Muscle layer of colon (tissue), 2 donors: ENCODE data around the gene ACSS1.

Experiments
- H3K27ac ChIP-seq: one replicate; pipeline ENCODE4 v1.7.0; 2013; ENCODE audit warnings: low read depth, mild to moderate bottlenecking, low read length, moderate library complexity
- H3K27me3 ChIP-seq, 2 donors: one replicate each; pipeline ENCODE4 v1.7.0; 2013; ENCODE audit warnings: low read length in 2 of 2, mild to moderate bottlenecking in 2 of 2; ENCODE audit not compliant: insufficient read depth in 2 of 2, control insufficient read depth in 1 of 2
- H3K36me3 ChIP-seq: one replicate; pipeline ENCODE4 v1.7.0; 2013; ENCODE audit warnings: mild to moderate bottlenecking, low read length; ENCODE audit not compliant: insufficient read depth
- H3K4me1 ChIP-seq: one replicate; pipeline ENCODE4 v1.7.0; 2013; ENCODE audit warnings: mild to moderate bottlenecking, low read length; ENCODE audit not compliant: insufficient read depth
- H3K4me3 ChIP-seq, 2 donors: one replicate each; pipeline ENCODE4 v1.7.0; 2013; ENCODE audit warnings: low read length in 2 of 2, low read depth in 1 of 2, mild to moderate bottlenecking in 1 of 2, moderate library complexity in 1 of 2
- H3K9ac ChIP-seq: one replicate; pipeline ENCODE4 v1.7.0; 2013; ENCODE audit warnings: low read length
- H3K9me3 ChIP-seq: one replicate; pipeline ENCODE4 v1.7.0; 2013; ENCODE audit warnings: mild to moderate bottlenecking, low read length
- donor health status: abdominal sarcoma.
- donor health status: Adenocarcinoma of cecum.

ACSS1 gene

DNA sequence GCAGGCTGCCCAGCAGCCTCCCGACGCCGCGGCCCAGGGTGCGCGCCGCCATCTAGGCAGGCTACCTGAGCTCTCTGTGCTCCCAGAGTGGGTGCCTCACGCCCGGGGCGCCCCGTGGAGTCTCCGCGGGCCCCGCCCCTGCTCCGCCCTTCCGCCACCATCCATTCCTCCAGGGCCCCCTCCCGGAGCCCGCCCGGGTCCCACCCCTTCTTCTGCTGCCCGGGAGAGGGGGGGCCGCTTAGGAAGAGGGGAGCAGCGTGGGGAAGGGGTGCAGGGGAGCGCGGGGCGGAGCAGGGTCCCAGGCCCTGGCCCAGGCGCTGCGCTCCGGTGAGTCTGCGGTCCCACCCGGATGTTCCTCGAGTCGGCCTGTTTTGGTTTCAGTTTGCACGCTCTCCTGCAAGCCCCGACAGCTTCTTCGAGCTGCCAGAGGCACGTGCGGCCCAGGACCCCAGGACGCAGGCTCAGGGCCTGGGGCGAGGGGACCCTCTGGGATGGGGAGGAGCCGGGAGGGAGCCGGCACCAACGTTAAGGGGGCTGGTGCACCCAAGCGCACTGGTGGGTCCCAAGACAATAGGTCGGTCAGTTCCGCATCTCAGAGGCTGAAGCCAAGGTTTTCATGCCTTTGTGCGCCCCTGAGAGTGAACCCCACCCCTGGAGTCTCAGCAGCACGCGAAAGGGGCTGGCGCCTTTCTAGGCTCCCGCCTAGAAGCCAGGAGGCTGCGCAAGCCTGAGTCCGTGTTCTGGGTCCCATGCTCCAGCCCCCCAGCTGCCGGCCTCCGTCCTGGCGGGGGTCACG, at the start of gene ACSS1:
ACSS1 (minus strand) TSS at position 89 of the 796 bp plus-strand sequence; CDS start at position 52, 37 bp downstream.
- Histone ChIP-seq H3K4me3 (peak within 1 kb of the TSS; percentile 80 to 89), H3K4me1 (peaks cover 47% of the 10 kb centered on the region), H3K27ac (peak within 1 kb of the TSS; percentile 94), H3K27me3 (no peaks in the 10 kb centered on the region), H3K9ac (peak within 1 kb of the TSS; percentile 52), H3K9me3 (no peaks in the 10 kb centered on the region), H3K36me3 (no peaks in the 10 kb centered on the region)

DNA sequence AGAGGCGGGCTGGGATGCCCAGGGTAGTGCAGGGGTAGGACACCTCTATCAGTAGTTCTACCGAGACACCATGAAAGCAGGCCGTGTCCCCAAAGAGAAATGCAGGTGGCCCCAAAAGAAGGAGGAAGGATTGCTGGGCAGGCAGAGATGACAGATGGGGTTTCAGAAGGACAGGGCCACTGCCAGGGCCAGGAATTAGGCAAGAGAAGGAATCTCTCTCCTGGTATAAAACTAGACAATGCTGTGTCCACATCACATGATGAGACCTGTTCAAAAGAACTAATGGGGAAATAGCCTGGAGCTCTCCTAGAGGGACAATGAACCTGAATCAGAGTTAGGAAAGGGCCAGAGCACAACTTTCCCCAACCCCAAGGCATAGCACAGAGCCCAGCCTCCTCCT, 45.6 kb upstream of the ACSS1 start:
- no peaks in the 10 kb centered on the region for H3K27me3 ChIP-seq
- H3K27ac ChIP-seq: no peak overlapping the region
- H3K9ac ChIP-seq: no peak overlapping the region
- H3K4me3 ChIP-seq: no peak overlapping the region
- no peaks in the 10 kb centered on the region for H3K4me1 ChIP-seq
- no peaks in the 10 kb centered on the region for H3K9me3 ChIP-seq
- no peaks in the 10 kb centered on the region for H3K36me3 ChIP-seq

DNA sequence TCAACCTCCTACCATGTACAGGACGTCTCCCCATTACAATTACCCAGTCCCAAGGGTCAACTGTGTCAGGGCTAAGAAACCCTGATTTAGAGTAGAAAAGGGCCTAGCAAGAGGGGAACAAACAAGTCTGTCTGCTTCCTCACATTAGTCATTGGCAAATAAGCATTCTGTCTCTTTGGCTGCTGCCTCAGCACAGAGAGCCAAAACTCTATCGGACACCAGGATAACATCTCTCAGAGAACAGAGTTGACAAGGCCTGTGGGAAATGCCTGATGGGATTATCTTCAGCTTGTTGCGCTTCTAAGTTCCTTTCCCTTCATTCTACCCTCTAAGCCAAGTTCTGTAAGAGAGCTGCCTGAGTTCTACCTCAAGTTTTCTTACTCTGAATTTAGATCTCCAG, 43.0 kb upstream of the ACSS1 start:
- Histone ChIP-seq H3K27me3 (no peaks in the 10 kb centered on the region), H3K9ac (no peak overlapping the region), H3K4me1 (no peaks in the 10 kb centered on the region), H3K4me3 (no peak overlapping the region), H3K9me3 (no peaks in the 10 kb centered on the region), H3K36me3 (no peaks in the 10 kb centered on the region), H3K27ac (no peak overlapping the region)

DNA sequence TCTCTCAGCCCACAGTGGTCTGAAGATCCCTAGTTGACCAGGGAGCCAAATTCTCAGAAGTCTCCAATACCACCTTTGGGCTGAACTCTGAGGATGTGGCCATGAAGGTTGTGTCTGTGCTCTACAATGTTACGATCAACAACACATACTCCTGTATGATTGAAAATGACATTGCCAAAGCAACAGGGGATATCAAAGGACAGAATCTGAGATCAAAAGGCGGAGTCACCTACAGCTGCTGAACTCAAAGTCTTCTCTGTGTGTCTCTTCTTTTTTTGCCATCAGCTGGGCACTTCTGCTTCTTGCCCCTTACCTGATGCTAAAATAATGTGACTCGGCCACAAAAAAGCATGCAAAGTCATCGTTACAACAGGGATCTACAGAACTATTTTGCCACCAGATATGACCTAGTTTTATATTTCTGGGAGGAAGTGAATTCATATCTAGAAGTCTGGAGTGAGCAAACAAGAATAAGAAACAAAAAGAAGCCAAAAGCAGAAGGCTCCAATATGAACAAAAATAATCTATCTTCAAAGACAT, 41.7 kb upstream of the ACSS1 start:
- Histone ChIP-seq H3K9me3 (no peaks in the 10 kb centered on the region), H3K27ac (no peak overlapping the region), H3K9ac (no peak overlapping the region), H3K36me3 (no peaks in the 10 kb centered on the region), H3K4me3 (no peak overlapping the region), H3K4me1 (no peaks in the 10 kb centered on the region), H3K27me3 (no peaks in the 10 kb centered on the region)

DNA sequence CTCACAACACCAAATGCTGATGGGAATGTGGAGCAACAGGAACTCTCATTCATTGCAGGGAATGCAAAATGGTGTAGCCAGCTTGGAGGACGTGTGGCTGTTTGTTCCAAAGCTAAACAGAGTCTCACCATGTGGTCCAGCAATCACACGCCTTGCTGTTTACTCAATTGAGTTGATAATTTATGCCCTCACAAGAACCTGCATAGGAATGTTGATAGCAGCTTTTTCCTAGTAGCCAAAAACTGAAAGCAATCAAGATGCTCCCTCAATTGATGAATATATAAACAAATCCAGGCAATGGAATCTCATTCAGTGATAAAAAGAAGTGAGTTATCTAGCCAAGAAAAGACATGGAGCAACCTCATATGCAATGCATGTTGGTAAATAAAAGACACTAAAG, 39.6 kb upstream of the ACSS1 start:
- Histone ChIP-seq H3K9me3 (no peaks in the 10 kb centered on the region), H3K36me3 (no peaks in the 10 kb centered on the region), H3K27me3 (no peaks in the 10 kb centered on the region), H3K4me1 (no peaks in the 10 kb centered on the region), H3K27ac (no peak overlapping the region), H3K9ac (no peak overlapping the region), H3K4me3 (no peak overlapping the region)

DNA sequence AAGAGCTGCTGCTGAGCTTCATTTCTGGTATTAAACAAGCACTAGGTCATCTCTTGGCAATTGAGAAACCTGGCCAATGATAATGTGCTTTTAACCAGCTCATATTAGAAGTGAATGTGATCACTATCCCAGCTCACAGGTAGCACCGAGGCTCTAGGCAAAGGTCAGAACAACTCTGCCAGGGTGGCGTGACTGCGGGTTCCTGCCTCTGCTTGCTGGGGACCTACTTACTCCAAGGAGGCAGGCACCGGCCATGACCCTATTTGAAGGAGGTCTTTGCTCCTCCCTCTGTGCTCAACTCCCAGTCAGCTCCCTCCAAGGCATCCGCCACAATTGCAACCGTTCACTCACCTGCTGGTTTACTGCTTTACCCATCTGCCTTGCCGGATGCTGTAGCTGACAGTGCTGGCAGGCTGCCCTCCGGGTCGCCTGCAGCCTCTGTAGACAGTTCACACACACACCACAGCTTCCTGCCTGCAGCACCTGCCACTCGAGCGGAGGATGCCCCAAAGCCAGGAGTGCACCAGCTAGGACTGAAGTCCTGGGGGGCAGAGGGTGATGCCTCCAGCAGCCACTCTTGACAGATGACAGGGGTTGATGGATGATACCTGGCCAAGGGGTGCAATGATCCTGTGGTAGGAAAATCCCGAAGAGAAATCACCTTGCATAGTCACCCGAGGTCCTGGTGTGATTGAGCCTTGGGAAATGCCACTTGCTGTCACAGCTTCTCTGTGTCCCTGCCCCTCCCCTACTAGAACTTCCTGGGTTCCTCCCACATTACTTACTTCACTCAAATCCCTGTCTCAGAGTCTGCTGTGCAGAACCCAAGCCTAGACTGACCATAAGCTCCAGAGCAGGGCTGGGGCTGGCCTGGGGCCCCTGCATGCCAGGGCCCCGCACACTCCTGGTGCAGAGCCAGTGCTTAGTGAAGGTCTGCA, 32.8 kb upstream of the ACSS1 start:
- Histone ChIP-seq H3K4me1 (no peaks in the 10 kb centered on the region), H3K9ac (no peak overlapping the region), H3K4me3 (no peak overlapping the region), H3K9me3 (no peaks in the 10 kb centered on the region), H3K36me3 (no peaks in the 10 kb centered on the region), H3K27ac (no peak overlapping the region), H3K27me3 (peaks cover 9 to 15% of the 10 kb centered on the region in 2 donors)

DNA sequence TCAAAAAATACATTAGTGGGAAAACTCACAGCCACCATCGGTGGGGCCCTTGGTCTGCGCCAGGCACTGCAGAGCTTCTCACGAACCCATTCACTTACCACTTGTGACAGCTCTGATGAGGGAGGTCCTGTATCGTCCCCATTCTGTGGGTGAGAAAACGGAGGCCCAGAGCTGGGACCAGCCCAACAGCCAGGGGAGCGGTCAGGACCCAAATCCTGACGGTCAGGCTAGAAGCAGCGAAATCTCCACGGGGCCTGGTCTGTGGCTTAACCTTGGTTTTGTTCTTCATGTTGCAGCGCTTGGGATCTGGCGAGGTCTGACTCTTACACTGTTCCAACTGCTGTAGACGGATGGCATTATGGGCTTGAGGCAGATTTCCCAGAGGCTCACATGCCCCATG, 31.7 kb upstream of the ACSS1 start:
- Histone ChIP-seq H3K4me3 (no peak overlapping the region), H3K27ac (no peak overlapping the region), H3K27me3 (peaks cover 19 to 25% of the 10 kb centered on the region in 2 donors), H3K9ac (no peak overlapping the region), H3K4me1 (peaks cover 2% of the 10 kb centered on the region), H3K36me3 (no peaks in the 10 kb centered on the region), H3K9me3 (no peaks in the 10 kb centered on the region)

DNA sequence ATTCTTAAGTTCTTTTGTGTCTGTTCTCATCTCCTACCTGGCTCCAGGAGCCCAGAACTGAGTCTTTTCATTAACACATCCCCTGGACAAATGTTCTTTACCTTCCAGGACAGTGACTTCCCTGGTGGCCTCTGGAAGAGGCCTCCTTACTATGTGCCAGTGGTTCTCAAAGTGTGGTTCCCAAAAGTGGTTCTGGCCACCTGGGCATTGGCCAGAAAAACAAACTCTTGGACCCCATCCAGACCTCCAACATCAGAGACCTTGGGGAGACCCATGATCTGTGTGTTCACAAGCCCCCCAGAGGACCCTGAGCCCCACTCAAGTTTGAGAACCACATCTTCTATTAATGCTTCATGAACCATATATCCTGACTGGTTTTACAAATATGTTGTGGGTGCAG, 31.2 kb upstream of the ACSS1 start:
- Histone ChIP-seq H3K4me3 (no peak overlapping the region), H3K4me1 (peaks cover 8% of the 10 kb centered on the region), H3K9ac (no peak overlapping the region), H3K27ac (no peak overlapping the region), H3K9me3 (no peaks in the 10 kb centered on the region), H3K36me3 (no peaks in the 10 kb centered on the region), H3K27me3 (peaks cover 24 to 30% of the 10 kb centered on the region in 2 donors)

DNA sequence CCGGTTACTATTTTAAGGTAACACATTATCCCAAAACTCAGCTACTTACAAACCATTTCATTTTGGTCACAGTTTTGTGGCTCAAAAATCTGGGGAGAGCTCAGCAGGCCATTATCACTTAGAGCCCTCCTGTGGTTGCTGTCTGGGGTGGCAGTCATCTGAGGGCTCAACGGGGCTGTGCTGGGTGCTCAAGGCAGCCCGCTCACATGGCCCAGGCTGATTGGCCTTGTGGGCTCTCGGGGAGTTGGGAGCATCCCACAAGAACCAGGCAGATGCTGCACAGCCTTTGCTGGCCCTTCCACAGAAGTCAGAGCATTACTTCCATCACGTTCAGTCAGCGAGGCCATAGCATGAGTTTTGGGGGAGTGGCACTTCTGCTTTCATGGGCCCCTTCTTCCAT, 30.3 kb upstream of the ACSS1 start:
- H3K4me3 ChIP-seq: no peak overlapping the region
- no peak overlapping the region for H3K27ac ChIP-seq
- H3K4me1 ChIP-seq: peaks cover 14% of the 10 kb centered on the region
- peaks cover 30 to 39% of the 10 kb centered on the region in 2 donors for H3K27me3 ChIP-seq
- H3K36me3 ChIP-seq: no peaks in the 10 kb centered on the region
- H3K9ac ChIP-seq: no peak overlapping the region
- no peaks in the 10 kb centered on the region for H3K9me3 ChIP-seq

DNA sequence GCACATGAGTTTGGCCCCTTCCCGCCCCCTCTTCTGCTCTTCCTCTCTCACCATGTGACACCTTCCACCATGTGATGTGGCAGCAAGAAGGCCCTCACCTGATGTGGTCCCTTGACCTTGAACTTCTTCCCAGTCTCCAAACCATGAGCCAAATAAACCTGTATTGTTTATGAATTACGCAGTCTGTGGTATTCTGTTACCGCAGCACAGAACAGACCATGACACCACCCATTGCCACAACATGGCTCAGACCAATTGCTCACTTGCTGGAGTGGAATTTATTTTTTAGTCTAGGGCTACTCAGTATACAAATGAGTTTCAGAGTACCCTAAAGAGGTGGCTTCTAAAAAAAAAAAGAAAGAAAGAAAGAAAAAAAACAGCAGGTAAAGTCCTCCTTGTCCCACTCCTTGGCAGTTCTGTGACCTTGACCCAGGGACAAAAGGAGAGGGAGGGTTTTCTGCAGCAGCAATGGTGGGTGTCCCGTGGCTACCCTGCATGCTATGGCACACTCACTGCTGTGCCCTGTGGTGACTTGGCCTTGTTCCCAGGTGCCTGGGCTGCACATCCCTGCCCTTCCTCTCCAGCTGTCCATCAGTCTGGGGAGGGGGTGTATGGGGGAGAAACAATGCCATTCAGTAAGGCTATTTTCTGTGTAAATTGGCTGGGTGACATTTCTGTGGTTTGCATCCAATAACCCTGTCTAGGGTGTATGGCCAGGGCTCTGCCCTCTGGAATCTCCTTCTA, 29.4 kb upstream of the ACSS1 start:
- H3K9me3 ChIP-seq: no peaks in the 10 kb centered on the region
- H3K27ac ChIP-seq: no peak overlapping the region
- peaks cover 40 to 48% of the 10 kb centered on the region in 2 donors for H3K27me3 ChIP-seq
- no peak overlapping the region for H3K4me3 ChIP-seq
- no peaks in the 10 kb centered on the region for H3K36me3 ChIP-seq
- peaks cover 18% of the 10 kb centered on the region for H3K4me1 ChIP-seq
- H3K9ac ChIP-seq: no peak overlapping the region
